SK-N-SH treated with all-trans-retinoic acid at 6 μM for 48 hours (cell line): ENCODE data around the gene NRAS.

Experiments
- OSR1 ChIP-seq: fragments of 250-450 bp; sonication (Bioruptor Pico); IDR thresholded peaks from 2 replicates; pipeline ENCODE4 v1.8.0; 2022; ENCODE audit warnings: moderate library complexity, mild to moderate bottlenecking, inconsistent platforms
- PATZ1 ChIP-seq: fragments of 250-450 bp; sonication (Bioruptor Pico); IDR thresholded peaks from 2 replicates; pipeline ENCODE4 v1.8.0; 2020; ENCODE audit warnings: mild to moderate bottlenecking, moderate library complexity, borderline replicate concordance
- ZC3H10 ChIP-seq: fragments of 250-450 bp; sonication (Bioruptor Pico); IDR thresholded peaks from 2 replicates; pipeline ENCODE4 v1.5.1; 2021; ENCODE audit warnings: mild to moderate bottlenecking, moderate library complexity
- ZFP3 ChIP-seq: fragments of 250-450 bp; sonication (Bioruptor Pico); IDR thresholded peaks from 2 replicates; pipeline ENCODE4 v1.5.0; 2020; ENCODE audit warnings: mild to moderate bottlenecking, moderate library complexity
- ZNF565 ChIP-seq: fragments of 450-650 bp; formaldehyde crosslinking; conservative IDR thresholded peaks from 2 replicates; pipeline ENCODE4 v1.5.0; 2020; ENCODE audit warnings: low read depth, mild to moderate bottlenecking, moderate library complexity
- TF ChIP-seq, protein P1 (sequence below): fragments of 250-450 bp; sonication (Bioruptor Pico); IDR thresholded peaks from 2 replicates; pipeline ENCODE4 v1.5.1; 2020; ENCODE audit warnings: low read depth, mild to moderate bottlenecking, moderate library complexity

DNA sequence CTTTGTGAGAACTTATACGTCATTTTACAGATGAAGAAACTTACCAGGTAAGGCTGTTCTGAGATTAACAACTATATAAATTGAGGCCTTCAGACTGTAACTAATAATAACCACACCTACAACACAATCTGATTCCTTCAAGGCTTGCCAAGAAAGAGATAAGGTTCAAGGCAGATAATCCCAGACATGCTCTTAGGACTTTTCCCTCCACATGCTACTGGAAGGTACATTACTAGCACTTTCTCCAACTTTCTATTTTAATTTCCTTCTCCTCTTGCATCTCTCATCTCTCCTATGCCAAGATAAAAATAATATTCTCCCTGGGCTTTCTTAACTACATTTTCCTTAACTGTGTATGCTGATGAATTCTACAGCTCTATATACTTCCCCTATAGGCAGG lies 18.9 kb upstream of the NRAS start:
- no peak for TF ChIP-seq OSR1 (CRISPR knock-in tag)
- no peak for TF ChIP-seq ZFP3
- no peak for TF ChIP-seq PATZ1 (CRISPR knock-in tag)
- TF ChIP-seq ZNF565 = no peak
- TF ChIP-seq, protein P1, sequence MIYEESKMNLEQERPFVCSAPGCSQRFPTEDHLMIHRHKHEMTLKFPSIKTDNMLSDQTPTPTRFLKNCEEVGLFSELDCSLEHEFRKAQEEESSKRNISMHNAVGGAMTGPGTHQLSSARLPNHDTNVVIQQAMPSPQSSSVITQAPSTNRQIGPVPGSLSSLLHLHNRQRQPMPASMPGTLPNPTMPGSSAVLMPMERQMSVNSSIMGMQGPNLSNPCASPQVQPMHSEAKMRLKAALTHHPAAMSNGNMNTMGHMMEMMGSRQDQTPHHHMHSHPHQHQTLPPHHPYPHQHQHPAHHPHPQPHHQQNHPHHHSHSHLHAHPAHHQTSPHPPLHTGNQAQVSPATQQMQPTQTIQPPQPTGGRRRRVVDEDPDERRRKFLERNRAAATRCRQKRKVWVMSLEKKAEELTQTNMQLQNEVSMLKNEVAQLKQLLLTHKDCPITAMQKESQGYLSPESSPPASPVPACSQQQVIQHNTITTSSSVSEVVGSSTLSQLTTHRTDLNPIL (CRISPR knock-in tag) = no peak
- TF ChIP-seq ZC3H10 (CRISPR knock-in tag) = no peak
